H1 (cell line): ENCODE data around the gene TMUB1.

Experiments used
- POLR2A ChIP-seq, 2 experiments: IDR thresholded peaks; 1 replicate in 1 of 2; 2 replicates in 1 of 2; pipeline ENCODE4 v1.6.1; 2011; ENCODE audit warnings: low read depth in 2 of 2, low read length in 2 of 2, mild to moderate bottlenecking in 2 of 2; ENCODE audit errors: control extremely low read depth in 1 of 2
- TF ChIP-seq, protein P1 (sequence below), 3 experiments: IDR thresholded peaks; 1 replicate in 2 of 3; 2 replicates in 1 of 3; pipeline versions ENCODE4 v1.5.1 to v1.6.1; 2011; ENCODE audit warnings: low read length in 3 of 3, mild to moderate bottlenecking in 3 of 3, inconsistent platforms in 2 of 3, low read depth in 1 of 3, moderate library complexity in 1 of 3; ENCODE audit not compliant: insufficient read depth in 1 of 3; ENCODE audit errors: control extremely low read depth in 1 of 3

DNA sequence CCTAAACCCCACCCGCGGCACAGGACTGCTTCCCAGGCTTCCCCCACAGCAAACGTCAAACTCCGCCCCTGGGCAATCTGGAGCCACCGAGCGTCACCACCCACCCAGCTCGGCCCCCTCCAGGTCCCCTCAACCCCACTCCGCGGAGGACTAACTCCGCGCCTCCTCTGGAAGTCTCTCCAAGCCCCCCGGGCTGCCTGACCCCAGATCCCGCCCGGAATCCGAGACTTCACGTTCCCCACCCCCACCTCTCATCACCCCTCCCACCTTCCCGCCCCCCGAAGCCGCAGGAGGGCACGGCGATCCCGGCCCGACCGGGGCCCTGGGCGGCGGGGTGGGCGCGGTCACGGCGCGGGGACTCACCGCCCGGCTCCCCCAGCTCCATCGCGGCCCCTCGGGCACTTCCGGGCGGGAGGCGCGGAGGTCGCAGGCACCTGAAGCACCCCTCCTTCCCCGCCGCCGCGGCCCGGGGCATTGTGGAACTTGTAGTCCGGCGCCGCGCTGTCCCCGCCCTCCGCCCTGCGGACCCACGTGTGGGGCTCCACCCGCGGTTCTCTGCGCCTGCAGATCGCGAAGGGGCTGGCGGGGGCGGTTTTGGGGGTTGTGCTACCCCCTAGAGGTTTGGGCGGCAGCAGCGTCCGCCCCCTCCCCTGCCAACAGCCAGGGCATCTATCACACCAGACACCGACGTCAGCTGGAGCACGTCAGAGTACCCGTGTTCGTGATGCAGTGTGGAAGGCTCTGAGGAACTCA lies at the start of gene TMUB1:
- TF ChIP-seq, protein P1, sequence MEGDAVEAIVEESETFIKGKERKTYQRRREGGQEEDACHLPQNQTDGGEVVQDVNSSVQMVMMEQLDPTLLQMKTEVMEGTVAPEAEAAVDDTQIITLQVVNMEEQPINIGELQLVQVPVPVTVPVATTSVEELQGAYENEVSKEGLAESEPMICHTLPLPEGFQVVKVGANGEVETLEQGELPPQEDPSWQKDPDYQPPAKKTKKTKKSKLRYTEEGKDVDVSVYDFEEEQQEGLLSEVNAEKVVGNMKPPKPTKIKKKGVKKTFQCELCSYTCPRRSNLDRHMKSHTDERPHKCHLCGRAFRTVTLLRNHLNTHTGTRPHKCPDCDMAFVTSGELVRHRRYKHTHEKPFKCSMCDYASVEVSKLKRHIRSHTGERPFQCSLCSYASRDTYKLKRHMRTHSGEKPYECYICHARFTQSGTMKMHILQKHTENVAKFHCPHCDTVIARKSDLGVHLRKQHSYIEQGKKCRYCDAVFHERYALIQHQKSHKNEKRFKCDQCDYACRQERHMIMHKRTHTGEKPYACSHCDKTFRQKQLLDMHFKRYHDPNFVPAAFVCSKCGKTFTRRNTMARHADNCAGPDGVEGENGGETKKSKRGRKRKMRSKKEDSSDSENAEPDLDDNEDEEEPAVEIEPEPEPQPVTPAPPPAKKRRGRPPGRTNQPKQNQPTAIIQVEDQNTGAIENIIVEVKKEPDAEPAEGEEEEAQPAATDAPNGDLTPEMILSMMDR (IDR thresholded peaks at IDR 0.05; ENCODE audit: control extremely low read depth in 1 of 3, insufficient read depth in 1 of 3, low read depth in 1 of 3, low read length in 3 of 3) = no peak
- TF ChIP-seq POLR2A (IDR thresholded peaks at IDR 0.05; ENCODE audit: control extremely low read depth in 1 of 2, low read depth in 2 of 2, low read length in 2 of 2) = no peak
